GM23338 (cell line): ENCODE data around the gene SLC39A13.

Experiments
- CREB1 ChIP-seq: fragments of 250-450 bp; sonication (Bioruptor Pico); IDR thresholded peaks from 2 replicates; pipeline ENCODE4 v1.5.0; 2020; ENCODE audit warnings: low read depth, mild to moderate bottlenecking, moderate library complexity
- CTCF ChIP-seq, 2 experiments: fragments of 200-600 bp in 1 of 2; sonication (generic) in 1 of 2; conservative IDR thresholded peaks; 2 replicates each; pipeline versions ENCODE4 v1.5.1 to v1.6.1; 2016 to 2017; ENCODE audit warnings: antibody characterized with exemption in 2 of 2, low read depth in 2 of 2, mild to moderate bottlenecking in 2 of 2, moderate library complexity in 1 of 2
- ETS1 ChIP-seq: IDR thresholded peaks from 2 replicates; pipeline ENCODE4 v1.6.1; 2016; ENCODE audit warnings: antibody characterized with exemption
- EZH2 ChIP-seq: fragments of 200-600 bp; sonication (generic); IDR thresholded peaks from one replicate; pipeline ENCODE4 v1.8.0; 2017; ENCODE audit warnings: antibody characterized with exemption, mild to moderate bottlenecking, low read depth; ENCODE audit not compliant: unreplicated experiment
- EZH2phosphoT487 ChIP-seq: fragments of 200-600 bp; sonication (generic); IDR thresholded peaks from one replicate; pipeline ENCODE4 v1.8.1; 2018; ENCODE audit warnings: antibody characterized with exemption; ENCODE audit not compliant: unreplicated experiment
- JUNB ChIP-seq: IDR thresholded peaks from one replicate; pipeline ENCODE4 v1.6.1; 2016; ENCODE audit warnings: antibody characterized with exemption; ENCODE audit not compliant: unreplicated experiment
- NANOG ChIP-seq: IDR thresholded peaks from 2 replicates; pipeline ENCODE4 v1.6.1; 2016; ENCODE audit warnings: antibody characterized with exemption, borderline replicate concordance
- POLR2AphosphoS5 ChIP-seq: IDR thresholded peaks from 2 replicates; pipeline ENCODE4 v1.6.1; 2016; ENCODE audit warnings: antibody characterized with exemption, low read depth
- REST ChIP-seq: IDR thresholded peaks from one replicate; pipeline ENCODE4 v1.6.1; 2018; ENCODE audit warnings: antibody characterized with exemption; ENCODE audit not compliant: unreplicated experiment
- ZNF114 ChIP-seq: fragments of 250-450 bp; sonication (Bioruptor Pico); IDR thresholded peaks from 2 replicates; pipeline ENCODE4 v1.5.0; 2020; ENCODE audit warnings: mild to moderate bottlenecking, moderate library complexity
- ZNF462 ChIP-seq: fragments of 250-450 bp; sonication (Bioruptor Pico); IDR thresholded peaks from 2 replicates; pipeline ENCODE4 v1.5.0; 2020; ENCODE audit warnings: mild to moderate bottlenecking, moderate library complexity

- TF ChIP-seq CTCF (conservative IDR thresholded peaks at IDR 0.05; ENCODE audit: low read depth in 2 of 2), result no peak
- no peak for TF ChIP-seq EZH2
- TF ChIP-seq REST, result no peak
- TF ChIP-seq POLR2AphosphoS5, result no peak
- no peak for TF ChIP-seq ZNF114 (CRISPR knock-in tag)
- TF ChIP-seq EZH2phosphoT487, result no peak
- TF ChIP-seq ETS1, result no peak
- no peak for TF ChIP-seq CREB1 (CRISPR knock-in tag)
- no peak for TF ChIP-seq NANOG
- no peak for TF ChIP-seq JUNB
- TF ChIP-seq ZNF462 (CRISPR knock-in tag), result no peak
Observed at GRCh38 chr11:47360341-47360740, 48.0 kb upstream of the SLC39A13 start.
